HuH-7.5 (cell line): ENCODE measurements around the gene LIN7A.

Experiments
- DNase-seq: peaks from one replicate; pipeline ENCODE4 v3.0.0; 2011; ENCODE audit warnings: low spot score

Gene LIN7A

GRCh38 chr12:80937391-80938238 is at the start of gene LIN7A:
LIN7A (minus strand) TSS chr12:80937934; CDS start chr12:80937722, 212 bp downstream.
- DNase-seq: peak; percentile 56

- DNase-seq: no peak
Observed at GRCh38 chr12:80986224-80986623, 48.5 kb upstream of the LIN7A start.

- DNase-seq: no peak
Observed at GRCh38 chr12:80979816-80980215, 42.1 kb upstream of the LIN7A start.

GRCh38 chr12:80979251-80979650 is 41.5 kb upstream of the LIN7A start:
- no peak for DNase-seq

- DNase-seq: no peak
Observed at GRCh38 chr12:80977346-80977745, 39.6 kb upstream of the LIN7A start.

- DNase-seq: no peak
Observed at GRCh38 chr12:80968326-80968725, 30.6 kb upstream of the LIN7A start.

GRCh38 chr12:80967565-80967964 is 29.8 kb upstream of the LIN7A start:
- DNase-seq: no peak

GRCh38 chr12:80966001-80966400 is 28.3 kb upstream of the LIN7A start:
- DNase-seq: no peak

- DNase-seq: no peak
Observed at GRCh38 chr12:80958162-80958561, 20.4 kb upstream of the LIN7A start.

GRCh38 chr12:80954857-80955520 is 17.3 kb upstream of the LIN7A start:
- DNase-seq: no peak

GRCh38 chr12:80952443-80952842 is 14.7 kb upstream of the LIN7A start:
- no peak for DNase-seq

- DNase-seq: no peak
Observed at GRCh38 chr12:80946591-80946990, 8.9 kb upstream of the LIN7A start.

- DNase-seq: no peak
Observed at GRCh38 chr12:80943338-80943737, 5.6 kb upstream of the LIN7A start.

- no peak for DNase-seq
Observed at GRCh38 chr12:80941916-80942315, 4.2 kb upstream of the LIN7A start.

GRCh38 chr12:80939231-80939950 is 1.7 kb upstream of the LIN7A start:
- no peak for DNase-seq

- DNase-seq: no peak
Observed at GRCh38 chr12:80938397-80938796, 663 bp upstream of the LIN7A start.

GRCh38 chr12:80936642-80937390 is 918 bp downstream of the LIN7A start:
- peak; percentile 55 for DNase-seq

- DNase-seq: no peak
Observed at GRCh38 chr12:80936353-80936641, 1.4 kb downstream of the LIN7A start.

- no peak for DNase-seq
Observed at GRCh38 chr12:80935111-80935510, 2.6 kb downstream of the LIN7A start.

- no peak for DNase-seq
Observed at GRCh38 chr12:80925983-80926382, 11.8 kb downstream of the LIN7A start.

GRCh38 chr12:80925237-80925636 is 12.5 kb downstream of the LIN7A start:
- DNase-seq: no peak

- no peak for DNase-seq
Observed at GRCh38 chr12:80924437-80924836, 13.3 kb downstream of the LIN7A start.
